A673 (cell line): ENCODE data around the gene ADPRH.

Source experiments
- CTCF ChIP-seq: fragments of 300-800, 200-600 bp; sonication (generic); conservative IDR thresholded peaks from 2 replicates; pipeline ENCODE4 v1.5.1; 2017; ENCODE audit warnings: low read depth, mild to moderate bottlenecking, antibody characterized with exemption, low read length, moderate library complexity, mixed read lengths
- EZH2 ChIP-seq: fragments of 200-600 bp; sonication (generic); IDR thresholded peaks from 2 replicates; pipeline ENCODE4 v1.6.1; 2017; ENCODE audit warnings: borderline replicate concordance, low read depth, mild to moderate bottlenecking, mixed read lengths, antibody characterized with exemption, low read length; ENCODE audit not compliant: poor library complexity, severe bottlenecking

- TF ChIP-seq CTCF = no peak
- no peak for TF ChIP-seq EZH2
These were observed 25.6 kb downstream of the ADPRH start for GRCh38 chr3:119604878-119605277.
